ENCODE data around the gene CMTR1.

DNA sequence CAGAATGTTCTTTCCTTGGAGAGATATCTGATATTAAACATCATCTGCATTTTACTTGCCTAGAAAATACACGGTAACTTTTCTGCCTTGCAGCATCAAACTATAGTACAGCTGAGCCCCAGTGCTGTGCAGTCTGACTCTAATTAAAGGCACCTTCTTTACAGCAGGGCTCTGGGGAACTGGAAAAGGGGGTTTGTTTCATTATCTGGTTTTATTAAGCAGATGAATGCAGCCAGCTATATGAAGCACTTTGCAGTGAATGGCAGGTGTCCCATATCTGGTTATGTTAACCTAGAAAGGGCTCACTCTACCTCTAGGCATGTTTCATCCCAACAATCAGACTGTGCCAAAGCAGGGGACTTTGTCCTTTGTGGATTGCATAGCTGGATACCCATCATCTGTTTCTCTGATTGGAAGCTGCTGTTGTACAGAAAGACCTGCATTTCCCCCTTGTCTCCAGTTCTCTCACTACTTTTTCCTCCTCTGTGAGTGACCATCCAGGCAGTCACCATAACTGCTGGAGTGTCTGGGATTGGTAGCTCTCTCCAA lies 39.6 kb upstream of the CMTR1 start:
- TF ChIP-seq, protein P1, sequence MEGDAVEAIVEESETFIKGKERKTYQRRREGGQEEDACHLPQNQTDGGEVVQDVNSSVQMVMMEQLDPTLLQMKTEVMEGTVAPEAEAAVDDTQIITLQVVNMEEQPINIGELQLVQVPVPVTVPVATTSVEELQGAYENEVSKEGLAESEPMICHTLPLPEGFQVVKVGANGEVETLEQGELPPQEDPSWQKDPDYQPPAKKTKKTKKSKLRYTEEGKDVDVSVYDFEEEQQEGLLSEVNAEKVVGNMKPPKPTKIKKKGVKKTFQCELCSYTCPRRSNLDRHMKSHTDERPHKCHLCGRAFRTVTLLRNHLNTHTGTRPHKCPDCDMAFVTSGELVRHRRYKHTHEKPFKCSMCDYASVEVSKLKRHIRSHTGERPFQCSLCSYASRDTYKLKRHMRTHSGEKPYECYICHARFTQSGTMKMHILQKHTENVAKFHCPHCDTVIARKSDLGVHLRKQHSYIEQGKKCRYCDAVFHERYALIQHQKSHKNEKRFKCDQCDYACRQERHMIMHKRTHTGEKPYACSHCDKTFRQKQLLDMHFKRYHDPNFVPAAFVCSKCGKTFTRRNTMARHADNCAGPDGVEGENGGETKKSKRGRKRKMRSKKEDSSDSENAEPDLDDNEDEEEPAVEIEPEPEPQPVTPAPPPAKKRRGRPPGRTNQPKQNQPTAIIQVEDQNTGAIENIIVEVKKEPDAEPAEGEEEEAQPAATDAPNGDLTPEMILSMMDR (IDR thresholded peaks at IDR 0.05) = no peak
- no peak for TF ChIP-seq POLR2AphosphoS5 (IDR thresholded peaks at IDR 0.05)

All from suprapubic skin (tissue), 3 donors.